CD4-positive, CD25-positive, alpha-beta regulatory T cell (primary cell): ENCODE data around the gene CABP4. TPM values are rescaled to one million over a fixed set of nuclear protein-coding genes. Genes with fewer than 3 reads are reported as not detected.

ENCODE experiments used
- ATAC-seq, 2 donors: fragments of 150-1000 bp; cut with Tn5 transposase; one replicate each; pipeline ENCODE4 v1.10.0; 2021; ENCODE audit warnings: low read depth in 2 of 2, moderate number of reproducible peaks in 2 of 2, moderate library complexity in 1 of 2
- DNase-seq, 3 donors: peaks; one replicate each; pipeline versions ENCODE4 v3.0.0 to v3.0.0-alpha.2; 2012 to 2022; ENCODE audit warnings: mixed read lengths in 1 of 3
- H3K27ac ChIP-seq: one replicate; pipeline ENCODE4 v1.7.0; 2013; ENCODE audit warnings: mild to moderate bottlenecking, low read length; ENCODE audit not compliant: insufficient read depth, poor library complexity, severe bottlenecking
- H3K27me3 ChIP-seq: one replicate; pipeline ENCODE4 v1.7.0; 2013; ENCODE audit warnings: low read length; ENCODE audit not compliant: control insufficient read depth, insufficient read depth
- H3K36me3 ChIP-seq: one replicate; pipeline ENCODE4 v1.7.0; 2013; ENCODE audit warnings: mild to moderate bottlenecking, low read length, moderate library complexity; ENCODE audit not compliant: control insufficient read depth, insufficient read depth
- H3K4me1 ChIP-seq: 2 replicates; pipeline ENCODE4 v1.7.0; 2013; ENCODE audit warnings: mild to moderate bottlenecking, low read length; ENCODE audit not compliant: insufficient read depth, control insufficient read depth, poor library complexity, severe bottlenecking
- H3K4me3 ChIP-seq: one replicate; pipeline ENCODE4 v1.7.0; 2013; ENCODE audit warnings: low read depth, mild to moderate bottlenecking, low read length, moderate library complexity
- H3K9me3 ChIP-seq, 2 experiments: 1 replicate in 1 of 2; 2 replicates in 1 of 2; pipeline ENCODE4 v1.7.0; 2013; ENCODE audit warnings: low read length in 2 of 2, mild to moderate bottlenecking in 1 of 2, moderate library complexity in 1 of 2; ENCODE audit not compliant: control insufficient read depth in 2 of 2
- H3K27ac Mint-ChIP-seq, 3 donors: one replicate each; pipeline ENCODE4 v1.8.0; 2020 to 2022; ENCODE audit warnings: mild to moderate bottlenecking in 3 of 3, mixed read lengths in 3 of 3, moderate library complexity in 2 of 3
- H3K27me3 Mint-ChIP-seq: one replicate; pipeline ENCODE4 v1.8.0; 2022; ENCODE audit warnings: mild to moderate bottlenecking, mixed read lengths
- H3K36me3 Mint-ChIP-seq: one replicate; pipeline ENCODE4 v1.8.0; 2020; ENCODE audit warnings: mixed read lengths
- H3K4me1 Mint-ChIP-seq, 4 donors: one replicate each; pipeline ENCODE4 v1.8.0; 2020 to 2022; ENCODE audit warnings: mixed read lengths in 4 of 4, mild to moderate bottlenecking in 1 of 4
- H3K4me3 Mint-ChIP-seq, 4 donors: one replicate each; pipeline ENCODE4 v1.8.0; 2020 to 2022; ENCODE audit warnings: mild to moderate bottlenecking in 4 of 4, mixed read lengths in 4 of 4, moderate library complexity in 3 of 4
- H3K9me3 Mint-ChIP-seq, 7 donors: one replicate each; pipeline ENCODE4 v1.8.0; 2020 to 2022; ENCODE audit warnings: mixed read lengths in 7 of 7, mild to moderate bottlenecking in 3 of 7, moderate library complexity in 2 of 7
- polyA plus RNA-seq, 4 donors: library from polyadenylated mRNA; unstranded; fragments of 300-500 nt; fragmentation: Illumina TruSeq; gene quantifications; one replicate each; pipeline ENCODE4 v1.2.3, GENCODE V29; 2021
- total RNA-seq: library from RNA; stranded (reverse); gene quantifications from one replicate; pipeline ENCODE4 v1.2.3, GENCODE V29; 2022

The CABP4 gene
- total and polyA plus RNA-seq, 5 donors from 2014 or later: 0.57 to 13.2 (median 0.96) TPM

- H3K27ac Mint-ChIP-seq: peak within 1 kb of the TSS; percentile 95 to 97 (median 97)
- H3K27me3 Mint-ChIP-seq: peaks cover 6% of the 10 kb centered on the region
- H3K36me3 Mint-ChIP-seq: peaks cover 5% of the 10 kb centered on the region
- H3K4me1 Mint-ChIP-seq: peaks cover 5 to 75% (median 24%) of the 10 kb centered on the region in 4 donors
- peaks cover 14% of the 10 kb centered on the region for H3K36me3 ChIP-seq
- DNase-seq (peak; percentile 98 to 99 (median 99)), ATAC-seq (peak; percentile 87 to 89)
- peaks cover 41% of the 10 kb centered on the region for H3K4me1 ChIP-seq
- peak within 1 kb of the TSS; percentile 95 to 99 (median 98) for H3K4me3 Mint-ChIP-seq
- no peaks in the 10 kb centered on the region for H3K27me3 ChIP-seq
- peak within 1 kb of the TSS; percentile 89 for H3K27ac ChIP-seq
- H3K4me3 ChIP-seq: peak within 1 kb of the TSS; percentile 97
- H3K9me3 Mint-ChIP-seq: no peaks in the 10 kb centered on the region
- H3K9me3 ChIP-seq: no peaks in the 10 kb centered on the region
These were observed 26.8 kb upstream of the CABP4 start, which contains the start of gene RPS6KB2 for GRCh38 chr11:67428052-67429001. RPS6KB2 (plus strand) TSS chr11:67428494; CDS start chr11:67428546, 52 bp downstream.

- Mint-ChIP-seq H3K27ac (peak overlapping the region; percentile 63 to 97 (median 97)), H3K9me3 (no peaks in the 10 kb centered on the region), H3K4me3 (peak overlapping the region; percentile 95 to 99 (median 98)), H3K27me3 (peaks cover 6% of the 10 kb centered on the region), H3K4me1 (peaks cover 5 to 79% (median 26%) of the 10 kb centered on the region in 4 donors), H3K36me3 (peaks cover 5% of the 10 kb centered on the region)
- Histone ChIP-seq H3K4me1 (peaks cover 50% of the 10 kb centered on the region), H3K27me3 (no peaks in the 10 kb centered on the region), H3K36me3 (peaks cover 15% of the 10 kb centered on the region), H3K9me3 (no peaks in the 10 kb centered on the region), H3K27ac (peak overlapping the region; percentile 89), H3K4me3 (peak overlapping the region; percentile 97)
- DNase-seq: no peak
- ATAC-seq: no peak
These were observed 26.0 kb upstream of the CABP4 start for GRCh38 chr11:67429038-67429668.

GRCh38 chr11:67429722-67430121 lies 25.4 kb upstream of the CABP4 start:
- no peak for DNase-seq
- H3K36me3 Mint-ChIP-seq: peaks cover 5% of the 10 kb centered on the region
- peaks cover 6% of the 10 kb centered on the region for H3K27me3 Mint-ChIP-seq
- peak overlapping the region; percentile 62 to 99 (median 96) for H3K4me3 Mint-ChIP-seq
- ATAC-seq: no peak
- Histone ChIP-seq H3K27me3 (no peaks in the 10 kb centered on the region), H3K4me1 (peaks cover 52% of the 10 kb centered on the region), H3K36me3 (peaks cover 15% of the 10 kb centered on the region), H3K27ac (peak overlapping the region; percentile 89), H3K9me3 (no peaks in the 10 kb centered on the region), H3K4me3 (peak overlapping the region; percentile 97)
- peak overlapping the region in 1 of 3 donors; percentile 97 for H3K27ac Mint-ChIP-seq
- no peaks in the 10 kb centered on the region for H3K9me3 Mint-ChIP-seq
- H3K4me1 Mint-ChIP-seq: peaks cover 5 to 80% (median 27%) of the 10 kb centered on the region in 4 donors

- ATAC-seq: no peak
- H3K36me3 Mint-ChIP-seq: peaks cover 7% of the 10 kb centered on the region
- peaks cover 5 to 82% (median 26%) of the 10 kb centered on the region in 4 donors for H3K4me1 Mint-ChIP-seq
These were observed 23.6 kb upstream of the CABP4 start for GRCh38 chr11:67431346-67432249.

GRCh38 chr11:67432655-67433349 lies 22.4 kb upstream of the CABP4 start:
- peaks cover 5 to 78% (median 24%) of the 10 kb centered on the region in 4 donors for H3K4me1 Mint-ChIP-seq
- no peak for DNase-seq
- peak overlapping the region in 1 of 3 donors; percentile 42 for H3K27ac Mint-ChIP-seq

More at GRCh38 chr11:67431346-67432249, 23.6 kb upstream of the CABP4 start:
- peak overlapping the region; percentile 71 to 94 (median 89) for H3K27ac Mint-ChIP-seq
- no peaks in the 10 kb centered on the region for H3K9me3 ChIP-seq
- no peak overlapping the region for H3K27ac ChIP-seq
- no peaks in the 10 kb centered on the region for H3K27me3 ChIP-seq
- H3K4me3 ChIP-seq: no peak overlapping the region
- H3K4me1 ChIP-seq: peaks cover 70% of the 10 kb centered on the region
- peaks cover 6% of the 10 kb centered on the region for H3K27me3 Mint-ChIP-seq
- peaks cover 23% of the 10 kb centered on the region for H3K36me3 ChIP-seq
- H3K9me3 Mint-ChIP-seq: no peaks in the 10 kb centered on the region
- no peak for DNase-seq
- peak overlapping the region; percentile 60 to 86 (median 78) for H3K4me3 Mint-ChIP-seq

GRCh38 chr11:67433536-67434394 lies 21.4 kb upstream of the CABP4 start:
- Histone ChIP-seq H3K27me3 (no peaks in the 10 kb centered on the region), H3K4me1 (peaks cover 77% of the 10 kb centered on the region), H3K36me3 (peaks cover 23% of the 10 kb centered on the region), H3K9me3 (no peaks in the 10 kb centered on the region), H3K27ac (peak overlapping the region; percentile 94), H3K4me3 (no peak overlapping the region)
- Mint-ChIP-seq H3K27me3 (no peaks in the 10 kb centered on the region), H3K4me1 (peaks cover 0 to 74% (median 21%) of the 10 kb centered on the region in 4 donors), H3K36me3 (peaks cover 10% of the 10 kb centered on the region), H3K27ac (peak overlapping the region; percentile 42 to 80 (median 52)), H3K4me3 (peak overlapping the region; percentile 61 to 87 (median 76)), H3K9me3 (no peaks in the 10 kb centered on the region)
- DNase-seq (no peak), ATAC-seq (no peak)

More at GRCh38 chr11:67432655-67433349, 22.4 kb upstream of the CABP4 start:
- H3K9me3 ChIP-seq: no peaks in the 10 kb centered on the region
- H3K27me3 ChIP-seq: no peaks in the 10 kb centered on the region
- no peak for ATAC-seq
- peak overlapping the region in 3 of 4 donors; percentile 72 to 86 (median 75) for H3K4me3 Mint-ChIP-seq
- H3K4me1 ChIP-seq: peaks cover 72% of the 10 kb centered on the region
- H3K27ac ChIP-seq: peak overlapping the region; percentile 94
- no peaks in the 10 kb centered on the region for H3K9me3 Mint-ChIP-seq
- peaks cover 10% of the 10 kb centered on the region for H3K36me3 Mint-ChIP-seq
- peaks cover 5% of the 10 kb centered on the region for H3K27me3 Mint-ChIP-seq
- peaks cover 23% of the 10 kb centered on the region for H3K36me3 ChIP-seq
- H3K4me3 ChIP-seq: no peak overlapping the region
